ENCODE data around the gene FAM53A. TPM values are rescaled to one million over a fixed set of nuclear protein-coding genes. Genes with fewer than 3 reads are reported as not detected.
"Not testable (repeated sequence)": the region's sequence is repeated elsewhere in the genome, so short reads cannot be mapped to it uniquely, and the experiment has no call there.

FAM53A gene
- total RNA-seq, 1 donor from 2014 or later: 0.95 TPM

DNA sequence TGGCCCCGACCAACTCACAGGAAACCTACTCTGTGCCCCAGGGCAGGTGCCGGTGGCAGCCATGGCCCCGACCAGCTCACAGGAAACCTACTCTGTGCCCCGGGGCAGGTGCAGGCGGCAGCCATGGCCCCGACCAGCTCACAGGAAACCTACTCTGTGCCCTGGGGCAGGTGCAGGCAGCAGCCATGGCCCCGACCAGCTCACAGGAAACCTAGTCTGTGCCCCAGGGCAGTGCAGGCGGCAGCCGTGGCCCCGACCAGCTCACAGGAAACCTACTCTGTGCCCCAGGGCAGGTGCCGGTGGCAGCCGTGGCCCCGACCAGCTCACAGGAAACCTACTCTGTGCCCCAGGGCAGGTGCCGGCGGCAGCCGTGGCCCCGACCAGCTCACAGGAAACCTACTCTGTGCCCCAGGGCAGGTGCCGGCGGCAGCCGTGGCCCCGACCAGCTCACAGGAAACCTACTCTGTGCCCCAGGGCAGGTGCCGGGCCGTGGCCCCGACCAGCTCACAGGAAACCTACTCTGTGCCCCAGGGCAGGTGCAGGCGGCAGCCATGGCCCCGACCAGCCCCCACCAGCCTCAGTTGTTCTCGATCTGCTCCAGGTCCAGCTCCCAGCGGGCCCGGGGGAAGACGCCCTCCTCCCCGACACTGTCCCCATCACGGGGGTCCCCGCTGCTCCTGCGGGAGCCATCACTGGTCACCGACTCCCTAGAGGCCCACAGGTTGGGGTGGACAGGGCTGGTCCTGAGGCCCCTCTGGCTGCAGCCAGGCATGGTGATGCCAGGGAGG is 43.2 kb downstream of the FAM53A start:
- intact Hi-C loops (cut with micrococcal nuclease): not testable (repeated sequence)

DNA sequence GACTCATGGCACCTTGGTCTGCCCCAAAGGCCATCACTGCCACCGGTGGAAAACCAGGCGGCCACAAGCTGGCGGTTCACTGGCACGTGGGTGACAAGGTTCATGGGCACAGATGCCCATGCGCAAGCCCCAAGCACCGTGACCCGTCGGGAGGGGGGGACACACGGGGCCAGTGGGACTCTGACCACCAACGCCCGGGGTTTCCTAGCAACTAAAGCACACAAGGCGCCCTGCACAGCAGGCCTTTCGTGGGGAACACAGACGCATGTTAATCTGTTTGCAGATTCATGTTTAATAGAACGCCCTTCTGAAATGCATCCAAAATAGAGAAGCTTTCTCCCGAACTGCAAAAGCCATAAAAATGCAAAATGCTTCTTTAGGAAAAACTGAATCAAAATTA is 43.9 kb downstream of the FAM53A start:
- intact Hi-C loops (cut with micrococcal nuclease): no loop called here

DNA sequence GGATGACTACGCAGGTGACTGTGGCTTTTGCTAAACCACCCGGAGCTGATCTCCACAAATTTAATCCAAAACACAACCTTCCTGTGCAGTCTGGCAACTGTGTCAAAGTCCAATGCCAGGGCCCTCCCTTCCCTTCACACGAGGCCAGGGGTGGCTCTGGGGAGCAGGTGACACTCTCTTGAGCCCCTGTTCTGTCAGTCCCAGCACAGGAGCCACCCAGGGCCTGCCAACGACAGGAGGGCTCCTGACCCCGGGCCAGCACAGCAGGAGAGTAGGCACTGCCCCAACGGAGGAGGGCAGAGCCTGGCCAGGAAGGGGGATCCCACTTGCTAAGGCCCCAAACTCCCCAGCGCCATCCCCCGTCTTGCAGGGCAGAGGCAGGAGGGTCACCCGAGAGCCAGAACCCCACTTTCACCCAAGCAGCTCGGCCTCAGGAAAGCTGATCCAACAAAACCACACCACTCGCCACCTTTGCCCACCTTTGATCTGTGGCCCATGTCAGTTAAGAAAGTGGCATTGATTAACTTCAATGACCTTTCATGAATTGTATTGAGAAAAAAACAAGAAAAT is 44.7 kb downstream of the FAM53A start:
- intact Hi-C loops (cut with micrococcal nuclease): no loop called here

DNA sequence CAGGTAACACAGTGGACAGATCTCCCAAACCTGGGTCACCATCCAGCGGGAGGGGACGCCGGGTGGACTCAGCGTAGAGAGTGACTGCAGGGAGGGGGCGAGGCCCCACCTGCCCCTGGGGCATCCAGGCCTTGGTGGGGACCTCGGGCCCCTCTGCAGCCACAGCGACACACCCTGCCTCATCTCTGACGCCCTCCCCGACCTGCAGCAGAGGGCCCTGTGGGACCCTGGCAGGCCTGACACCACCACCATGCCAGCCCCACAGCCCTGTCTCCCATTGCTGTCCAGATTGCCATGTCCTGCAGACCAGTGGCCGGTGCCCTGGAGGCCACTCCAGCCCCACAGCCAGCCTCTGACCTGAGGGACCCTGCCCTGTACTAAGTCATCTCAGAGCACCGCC is 45.2 kb downstream of the FAM53A start:
- intact Hi-C loops (cut with micrococcal nuclease): no loop called here

DNA sequence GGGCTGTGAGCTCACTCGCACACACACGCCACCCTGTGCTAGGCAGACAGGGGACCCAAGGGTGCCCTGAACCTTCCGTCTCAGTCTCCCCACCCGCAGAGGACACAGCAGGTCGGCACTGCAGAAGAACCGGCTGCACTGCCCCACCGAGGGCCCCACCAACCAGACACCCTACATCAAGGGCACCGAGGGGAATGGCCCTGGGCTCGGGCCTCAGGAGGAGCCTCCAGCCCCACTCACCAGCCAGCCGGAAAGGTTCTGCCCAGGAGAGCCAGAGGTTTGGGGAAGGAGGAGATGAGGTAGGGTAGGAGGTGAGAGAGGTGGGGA is 45.9 kb downstream of the FAM53A start:
- intact Hi-C loops (cut with micrococcal nuclease): no loop called here

DNA sequence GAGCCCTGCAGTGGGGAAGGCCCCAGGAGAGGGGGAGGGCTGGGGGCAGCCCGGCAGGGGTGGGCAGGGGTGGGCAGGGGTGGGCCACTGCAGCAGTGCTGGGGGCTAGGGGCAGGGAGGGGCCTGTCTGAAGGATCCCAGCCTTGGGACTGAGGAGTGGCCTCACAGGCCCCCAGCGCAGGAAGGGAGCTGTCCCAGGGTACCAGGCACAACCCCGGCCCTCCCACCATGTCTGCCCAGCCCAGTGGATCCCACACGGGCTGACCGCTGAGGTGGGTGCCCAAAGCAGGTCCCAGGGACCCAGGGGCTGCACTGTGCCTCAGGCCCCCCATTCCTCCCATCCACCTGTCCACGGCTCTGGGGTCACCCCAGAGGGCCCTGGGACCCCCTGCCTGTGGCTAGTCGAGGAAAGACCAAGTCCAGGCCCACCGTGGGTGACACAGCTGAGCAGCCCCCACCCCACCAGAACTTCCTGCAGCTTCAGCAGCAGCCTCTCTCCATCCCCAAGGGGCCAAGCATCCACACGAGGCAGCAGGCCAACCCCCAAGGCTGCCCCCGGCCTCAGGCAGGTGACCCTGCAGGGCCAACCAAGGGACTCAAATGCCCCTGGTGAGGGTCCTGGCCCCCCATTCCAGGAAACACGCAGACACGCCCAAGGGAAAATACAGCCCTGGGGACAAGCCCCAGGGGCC is 46.4 kb downstream of the FAM53A start:
- intact Hi-C loops (cut with micrococcal nuclease): no loop called here

DNA sequence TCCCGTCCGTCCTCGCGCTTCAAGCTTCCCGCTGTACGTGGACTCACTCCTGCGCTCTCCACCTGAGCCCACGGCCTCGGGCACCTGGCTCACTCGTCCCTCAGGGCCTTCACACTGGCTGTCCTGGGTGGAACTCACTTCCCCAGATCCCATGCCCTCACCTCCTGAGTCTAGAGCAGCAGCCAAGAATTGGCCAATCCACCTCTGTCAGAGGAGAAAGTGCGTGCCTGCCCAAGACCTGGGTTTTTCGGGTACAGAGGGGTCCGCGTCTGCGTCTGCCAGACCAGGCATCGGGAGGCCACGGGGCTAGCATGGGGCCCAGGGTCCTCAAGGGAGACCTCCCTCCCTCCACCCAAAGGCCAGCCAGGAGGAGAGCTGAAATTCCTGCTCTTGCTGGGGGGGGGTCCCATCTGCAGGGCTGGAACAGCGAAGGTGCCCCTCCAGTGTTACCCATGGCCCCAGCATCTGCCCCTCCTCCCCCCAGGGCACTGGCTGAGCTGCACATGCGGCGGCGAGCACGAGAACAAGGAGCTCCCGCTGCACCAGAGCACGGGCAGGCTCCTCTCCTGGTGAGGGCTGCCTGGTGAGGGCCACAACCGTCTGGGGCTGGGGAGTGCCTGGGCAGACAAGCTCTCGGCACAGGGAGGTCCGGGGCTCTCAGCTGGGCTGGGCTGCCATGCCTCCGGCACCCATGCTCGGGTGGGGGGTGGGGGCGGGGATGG is 47.5 kb downstream of the FAM53A start:
- intact Hi-C loops (cut with micrococcal nuclease): no loop called here

DNA sequence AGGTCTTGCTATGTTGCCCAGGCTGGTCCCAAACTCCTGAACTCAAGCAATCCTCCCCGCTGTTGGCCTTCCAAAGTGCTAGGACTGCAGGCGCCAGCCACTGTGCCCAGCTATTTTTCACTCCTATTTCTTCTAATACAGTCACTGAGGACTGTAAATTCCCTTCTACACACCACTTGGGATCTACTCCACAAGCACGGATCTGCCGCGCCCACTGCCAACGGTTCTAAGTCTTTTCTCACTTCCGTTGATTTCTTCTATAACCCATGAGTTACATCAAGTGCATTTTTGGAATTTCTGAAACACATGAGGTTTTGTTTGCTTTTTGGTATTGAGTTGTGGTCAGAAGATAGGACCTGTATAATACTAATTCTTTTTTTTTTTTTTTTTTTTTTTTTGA is 48.6 kb downstream of the FAM53A start:
- intact Hi-C loops (cut with micrococcal nuclease): no loop called here

DNA sequence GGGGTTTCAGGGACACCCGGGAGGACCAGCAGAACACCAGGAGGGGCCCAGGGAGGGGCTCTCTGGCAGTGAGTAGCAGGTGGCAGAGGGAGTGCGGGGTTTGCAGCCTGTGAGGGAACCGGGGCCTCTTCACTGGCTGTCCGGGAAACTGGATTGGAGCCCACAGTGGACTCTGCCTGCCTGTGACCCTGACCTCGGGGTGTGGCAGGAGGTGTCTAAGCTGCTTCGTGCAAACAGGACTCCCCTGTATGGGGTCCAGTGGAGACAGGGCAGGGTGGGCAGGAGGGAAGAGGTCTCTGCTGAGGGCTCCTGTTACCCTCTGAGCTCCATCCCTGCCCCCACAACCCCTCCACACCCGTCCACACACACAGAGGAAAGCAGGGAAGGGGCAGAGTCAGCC is 50.1 kb downstream of the FAM53A start:
- intact Hi-C loops (cut with micrococcal nuclease): no loop called here

DNA sequence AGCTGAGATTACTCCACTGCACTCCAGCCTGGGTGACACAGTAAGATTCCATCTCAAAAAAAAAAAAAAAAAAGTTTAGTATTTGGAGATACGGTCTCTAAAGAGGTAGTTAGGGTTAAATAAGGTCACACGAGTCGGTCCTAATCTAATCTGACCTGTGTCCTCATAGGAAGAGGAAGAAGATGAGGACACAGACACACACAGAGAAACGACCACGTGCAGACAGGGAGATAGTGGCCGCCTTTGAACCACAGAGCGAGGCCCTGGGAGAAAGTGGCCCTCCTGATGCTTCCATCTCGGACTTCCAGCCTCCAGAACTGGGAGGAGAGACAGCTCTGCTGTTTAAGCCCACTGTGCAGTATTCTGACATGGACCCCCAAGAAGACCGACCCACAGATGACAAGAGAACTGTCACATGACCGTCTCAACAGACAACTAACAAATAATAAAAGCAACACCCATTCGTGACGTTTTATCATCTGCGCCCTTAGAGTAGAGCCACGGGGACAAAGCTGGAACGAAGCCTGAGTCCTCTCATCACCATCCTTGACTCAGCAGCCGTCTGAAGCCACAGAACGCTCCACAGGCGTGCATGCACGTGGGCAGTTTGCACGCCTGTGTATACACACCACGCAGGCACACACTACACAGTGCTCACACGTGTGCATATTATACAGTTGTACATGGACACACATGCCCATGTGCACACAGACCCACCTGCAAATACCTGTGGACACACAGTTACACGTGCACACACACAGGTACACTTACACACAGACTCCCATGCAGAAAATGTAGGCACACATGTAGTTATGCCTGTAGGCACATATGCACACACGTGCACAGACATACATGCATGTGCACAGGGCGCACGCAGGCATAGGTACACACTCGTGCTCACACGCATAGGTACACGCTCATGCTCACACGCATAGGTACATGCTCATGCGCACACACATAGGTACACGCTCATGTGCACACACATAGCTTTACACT is 51.7 kb downstream of the FAM53A start:
- intact Hi-C loops (cut with micrococcal nuclease): no loop called here

DNA sequence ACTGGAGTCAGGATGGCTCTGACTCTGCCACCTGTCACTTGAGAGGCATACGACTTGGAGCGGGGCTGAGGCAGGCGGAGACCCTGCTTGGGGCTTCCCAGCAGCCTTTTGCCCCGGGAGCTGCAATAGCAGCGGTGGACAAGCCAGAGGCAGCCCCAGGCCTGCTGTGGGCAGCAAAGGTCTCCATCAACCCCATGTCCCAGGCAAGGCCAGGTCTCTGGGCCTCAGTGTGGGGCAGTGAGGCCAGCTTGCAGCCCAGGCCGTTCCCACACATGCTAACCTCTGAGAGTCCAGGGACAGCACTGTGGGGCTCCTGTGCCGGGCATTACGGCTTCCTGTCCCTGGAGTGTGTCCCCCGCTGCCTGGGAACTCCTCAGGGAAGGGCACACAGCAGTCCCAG is 53.0 kb downstream of the FAM53A start:
- intact Hi-C loops (cut with micrococcal nuclease): no loop called here

DNA sequence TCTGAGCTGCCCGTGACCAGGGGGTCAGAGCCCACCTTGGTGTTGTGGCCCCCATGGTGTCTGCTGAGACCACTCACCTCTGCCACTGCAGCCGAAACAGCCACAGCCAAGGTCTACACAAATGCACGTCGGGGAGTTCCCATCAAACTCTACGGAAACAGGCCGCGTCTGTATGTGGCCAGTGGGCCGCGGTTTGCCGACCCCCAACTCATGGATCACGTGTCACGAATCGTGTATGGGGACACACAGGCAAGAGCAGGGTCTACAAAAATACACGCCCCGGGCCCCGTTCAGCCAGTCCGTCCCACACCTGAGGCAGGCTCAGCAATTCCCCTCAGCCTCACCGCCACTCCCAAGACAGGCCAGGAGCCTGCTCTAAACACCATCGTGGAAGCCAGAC is 53.8 kb downstream of the FAM53A start:
- intact Hi-C loops (cut with micrococcal nuclease): no loop called here

DNA sequence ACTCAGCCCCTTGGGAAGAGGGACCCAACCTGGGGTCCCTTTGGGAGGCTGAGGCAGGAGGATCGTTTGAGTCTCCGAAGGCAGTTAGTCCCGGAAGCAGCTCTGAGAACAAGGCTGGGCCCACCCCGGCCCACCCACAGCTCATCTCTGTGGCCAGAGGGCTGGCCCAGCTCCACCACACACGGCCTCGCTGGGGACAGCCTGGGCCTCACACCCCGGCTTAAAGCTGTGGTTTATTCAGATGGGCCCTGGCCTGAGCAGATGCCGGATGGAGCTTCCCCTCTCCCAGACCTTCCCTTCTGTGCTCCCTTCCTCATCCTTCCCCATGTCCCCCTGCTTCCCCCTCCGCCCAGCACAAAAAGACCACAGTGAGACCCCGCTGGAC is 54.4 kb downstream of the FAM53A start:
- intact Hi-C loops (cut with micrococcal nuclease): loop anchor here (2.0 kb wide), 1 partner anchor 273 kb away; no protein-coding TSS in a partner anchor

DNA sequence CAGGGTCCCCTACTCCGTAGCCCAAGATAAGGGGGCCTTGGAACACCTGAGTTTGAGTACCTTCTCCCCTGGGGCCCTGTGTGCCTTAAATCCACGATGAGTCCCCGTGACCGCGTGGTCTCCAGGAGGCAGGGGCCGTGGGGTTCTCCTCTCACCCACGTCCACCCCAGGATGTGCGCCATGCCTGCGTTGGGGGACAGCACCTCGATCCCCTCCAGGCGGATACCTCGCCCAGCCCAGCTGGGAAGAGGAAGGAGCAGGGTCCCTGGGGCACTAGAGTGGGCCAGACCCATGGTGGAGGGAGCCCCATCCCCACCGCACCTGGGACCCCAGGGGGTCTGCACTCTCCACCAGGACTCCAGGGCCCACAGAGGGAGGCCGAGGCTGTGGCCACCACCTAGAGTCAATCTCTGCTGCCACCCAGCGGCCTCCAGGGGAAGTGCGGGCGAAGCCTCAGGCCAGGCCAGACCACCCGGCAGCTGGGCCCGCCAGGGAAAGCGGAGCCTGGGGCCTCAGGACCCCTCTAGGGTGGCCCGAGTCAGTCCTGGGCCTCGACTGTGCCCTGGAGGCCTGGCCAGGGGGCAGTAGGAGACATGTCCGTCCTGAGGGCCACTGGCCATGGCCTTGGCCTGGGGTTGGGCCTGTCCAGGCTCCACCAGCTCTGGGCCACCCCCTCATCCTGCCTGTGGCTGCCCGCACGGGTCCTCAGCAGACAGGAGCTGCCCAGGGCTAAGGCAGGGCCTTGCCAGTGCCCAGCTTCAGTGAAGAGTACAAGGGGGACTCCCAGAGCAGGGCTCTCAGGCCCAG is 55.0 kb downstream of the FAM53A start:
- intact Hi-C loops (cut with micrococcal nuclease): loop anchor here (2.0 kb wide), 1 partner anchor 272 kb away; no protein-coding TSS in a partner anchor

DNA sequence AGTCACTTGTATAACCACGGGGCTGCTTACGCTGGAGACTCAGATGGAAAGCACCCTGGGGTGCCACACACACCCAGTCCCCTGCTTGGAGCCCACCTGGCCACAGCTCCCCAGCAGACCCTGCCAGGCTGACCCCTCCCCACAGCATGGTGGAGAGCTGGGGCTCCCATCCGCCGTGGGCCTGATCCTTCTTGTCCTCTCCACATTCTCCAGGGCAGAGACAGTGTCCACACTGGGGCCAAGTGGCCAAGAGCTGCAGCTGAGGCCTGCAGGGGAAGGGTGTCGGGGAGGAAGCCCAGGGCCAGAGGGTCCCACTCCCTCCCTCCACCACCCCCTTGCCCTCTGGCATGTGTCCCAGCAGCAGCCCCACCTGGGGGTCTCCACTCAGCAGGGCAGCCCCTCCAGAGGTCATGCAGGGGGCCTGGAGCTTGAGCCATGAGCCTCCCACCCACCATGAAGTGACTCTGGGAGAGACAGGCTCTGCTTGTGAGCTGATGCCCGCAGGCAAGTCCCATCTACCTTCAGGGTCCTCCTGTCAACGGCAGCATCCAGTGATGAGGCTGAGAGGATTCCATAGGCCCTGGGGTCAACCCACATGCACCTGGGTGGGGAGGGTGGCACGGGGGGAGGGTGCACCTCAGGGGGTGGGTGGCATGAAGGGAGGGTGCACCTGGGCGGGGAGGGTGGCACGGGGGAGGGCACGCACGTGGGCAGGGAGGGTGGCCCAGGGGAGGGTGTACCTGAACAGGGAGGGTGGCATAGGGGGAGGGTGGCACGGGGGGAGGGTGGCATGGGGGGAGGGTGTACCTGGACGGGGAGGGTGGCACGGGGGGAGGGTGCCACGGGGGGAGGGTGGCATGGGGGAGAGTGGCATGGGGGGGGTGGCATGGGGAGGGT is 56.4 kb downstream of the FAM53A start:
- intact Hi-C loops (cut with micrococcal nuclease): loop anchor here (2.0 kb wide), 1 partner anchor 271 kb away; no protein-coding TSS in a partner anchor

DNA sequence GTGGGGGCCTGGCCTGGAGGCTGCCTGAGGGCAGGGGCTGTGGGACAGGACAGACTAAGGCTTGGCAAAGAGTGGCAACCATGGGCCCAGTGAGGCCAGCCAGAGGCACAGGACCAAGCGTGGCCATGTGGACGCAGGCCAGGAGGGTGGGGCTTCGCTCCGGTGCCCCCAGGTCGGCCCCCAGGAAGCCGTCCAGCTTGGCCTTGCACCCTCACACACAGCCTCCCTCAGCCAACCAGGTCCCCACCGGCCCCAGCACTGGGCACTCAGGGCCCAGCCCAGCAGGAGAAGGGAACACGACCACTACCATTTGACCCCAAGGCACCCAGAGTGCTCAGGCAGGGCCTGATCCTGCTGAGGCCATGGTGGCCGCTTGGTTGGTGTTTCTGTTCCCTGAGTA is 57.2 kb downstream of the FAM53A start:
- intact Hi-C loops (cut with micrococcal nuclease): no loop called here

DNA sequence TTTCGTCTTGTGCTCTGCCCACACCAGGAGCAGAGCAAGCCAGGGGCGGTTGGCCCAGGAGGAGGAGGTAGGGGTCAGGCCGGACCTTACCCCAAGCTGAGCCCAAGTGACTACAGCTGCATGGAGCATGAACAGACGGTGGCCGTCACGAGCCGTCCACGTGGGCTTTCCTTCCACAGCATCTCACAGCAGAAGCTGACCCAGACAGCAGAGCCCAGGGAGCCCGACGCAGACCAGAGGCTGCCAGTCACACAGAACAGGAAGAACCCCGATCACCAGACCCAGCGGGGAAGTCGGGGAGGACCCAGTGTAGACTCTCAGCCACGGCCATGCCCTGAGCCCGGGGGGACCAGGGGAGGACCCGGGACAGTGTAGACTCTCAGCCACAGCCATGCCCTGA is 58.0 kb downstream of the FAM53A start:
- intact Hi-C loops (cut with micrococcal nuclease): no loop called here

DNA sequence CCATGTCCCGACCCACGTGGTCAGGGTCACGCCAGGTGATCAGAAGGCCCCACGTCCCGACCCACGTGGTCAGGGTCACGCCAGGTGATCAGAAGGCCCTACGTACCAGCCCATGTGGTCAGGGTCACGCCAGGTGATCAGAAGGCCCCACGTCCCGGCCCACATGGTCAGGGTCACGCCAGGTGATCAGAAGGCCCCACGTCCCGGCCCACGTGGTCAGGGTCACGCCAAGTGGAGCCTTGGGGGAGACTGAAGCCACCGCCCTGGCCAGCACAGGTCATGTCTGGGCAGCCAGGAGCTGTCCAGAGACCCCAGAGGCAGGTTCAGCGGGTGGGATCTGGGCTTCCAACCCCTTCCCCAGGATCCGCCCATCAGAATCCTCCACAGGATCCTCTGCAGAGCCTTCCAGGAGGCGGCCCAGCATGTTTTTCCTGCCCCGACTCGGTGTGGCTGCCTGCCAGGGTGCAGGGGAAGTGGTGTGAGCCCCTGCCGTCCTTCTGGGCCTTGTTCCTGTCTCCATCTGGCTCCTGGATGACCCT is 58.4 kb downstream of the FAM53A start:
- intact Hi-C loops (cut with micrococcal nuclease): no loop called here

DNA sequence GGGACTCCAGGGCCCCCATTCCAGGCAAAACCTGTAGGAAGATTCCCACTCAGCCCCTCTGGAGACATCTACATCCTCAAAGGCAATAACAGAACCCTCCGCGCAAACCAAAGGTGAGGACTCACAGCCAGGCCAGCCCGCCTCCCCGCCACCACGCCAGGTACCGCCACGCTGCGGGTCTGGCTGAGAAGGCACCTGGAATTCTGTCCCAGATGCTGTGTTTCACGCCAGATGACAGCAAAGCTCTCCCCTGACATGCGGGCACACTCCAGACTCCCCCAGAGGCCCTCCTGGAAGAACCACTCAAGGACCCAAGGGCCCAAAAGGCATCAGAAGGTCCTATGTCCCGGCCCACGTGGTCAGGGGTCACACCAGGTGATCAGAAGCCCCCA is 59.6 kb downstream of the FAM53A start:
- intact Hi-C loops (cut with micrococcal nuclease): no loop called here

Measured in T-helper 2 cell treated with Interferon-gamma antibody and Interleukin-4, amounts not matched to agents 100 ng/mL and 5 ng/mL, for 36 hours (primary cell).